A549 (cell line): ENCODE data around the gene GNG14. TPM values are rescaled to one million over a fixed set of nuclear protein-coding genes. Genes with fewer than 3 reads are reported as not detected.

Experiments
- ATAC-seq, 2 experiments: fragments of 200-7000 bp in 1 of 2; fragments of >200 bp in 1 of 2; cut with Nextera tagmentation in 1 of 2; cut with Tn5 transposase in 1 of 2; 3 replicates each; pipeline versions ENCODE4 v1.8.0 to v1.9.1; 2018 to 2020; ENCODE audit warnings: mild to moderate bottlenecking in 1 of 2, moderate library complexity in 1 of 2
- CTCF ChIA-PET: fragments of 300-600 bp; sonication (Branson Sonifier 250); formaldehyde crosslinking; extraction: SDS; loops from one replicate; lab custom pipeline; 2021; ENCODE audit warnings: antibody characterized with exemption, inconsistent platforms; lab: Yijun Ruan, JAX
- POLR2A ChIA-PET: fragments of 350-600 bp; formaldehyde crosslinking; extraction: SDS; loops from one replicate; lab custom pipeline; 2021; ENCODE audit warnings: antibody characterized with exemption, inconsistent platforms; lab: Yijun Ruan, JAX
- DNase-seq, 2 experiments: peaks; one replicate each; pipeline versions ENCODE4 v3.0.0 to v3.0.0-alpha.2; 2011 to 2016; ENCODE audit warnings: low read depth in 1 of 2, low spot score in 1 of 2
- FAIRE-seq: peaks from 2 replicates; lab custom pipeline; 2011; peaks lifted over from hg19 to GRCh38; lab: Jason Lieb, UNC
- H3K27ac ChIP-seq, 2 experiments: fragments of >200 bp; sonication (Bioruptor Twin); formaldehyde crosslinking; 3 replicates each; pipeline ENCODE4 v1.5.1; 2016 to 2017
- H3K4me1 ChIP-seq: fragments of >200 bp; sonication (Bioruptor Twin); formaldehyde crosslinking; 3 replicates; pipeline ENCODE4 v1.6.1; 2016
- H3K4me2 ChIP-seq: fragments of >200 bp; sonication (Bioruptor Twin); formaldehyde crosslinking; 3 replicates; pipeline ENCODE4 v1.6.1; 2016
- H3K4me3 ChIP-seq: fragments of >200 bp; sonication (Bioruptor Twin); formaldehyde crosslinking; 3 replicates; pipeline ENCODE4 v1.5.1; 2016
- H3K9me3 ChIP-seq: fragments of >200 bp; sonication (Bioruptor Twin); formaldehyde crosslinking; 3 replicates; pipeline ENCODE4 v1.6.1; 2016
- ATOH8 ChIP-seq: fragments of 250-450 bp; sonication (Bioruptor Pico); IDR thresholded peaks from 2 replicates; pipeline ENCODE4 v1.5.0; 2020; ENCODE audit warnings: low read depth, mild to moderate bottlenecking, moderate library complexity
- BHLHE40 ChIP-seq: IDR thresholded peaks from 2 replicates; pipeline ENCODE4 v1.6.1; 2012; ENCODE audit warnings: low read depth, low read length, inconsistent platforms
- CBX2 ChIP-seq: fragments of 200-600 bp; sonication (generic); IDR thresholded peaks from 2 replicates; pipeline ENCODE4 v1.6.1; 2016; ENCODE audit warnings: low read depth, mild to moderate bottlenecking, borderline replicate concordance
- CBX8 ChIP-seq: fragments of 200-600 bp; sonication (generic); IDR thresholded peaks from 2 replicates; pipeline ENCODE4 v1.6.1; 2016
- CTCF ChIP-seq: fragments of >200 bp; sonication (Bioruptor Twin); formaldehyde crosslinking; IDR thresholded peaks from 3 replicates; pipeline ENCODE4 v1.5.1; 2016
- EHMT2 ChIP-seq: fragments of 200-600 bp; sonication (generic); IDR thresholded peaks from 2 replicates; pipeline ENCODE4 v1.6.1; 2016; ENCODE audit warnings: antibody characterized with exemption, low read depth, mild to moderate bottlenecking, moderate library complexity
- FOSB ChIP-seq: fragments of 250-450 bp; sonication (Bioruptor Pico); IDR thresholded peaks from 2 replicates; pipeline ENCODE4 v1.5.0; 2020; ENCODE audit warnings: mild to moderate bottlenecking, moderate library complexity
- FOSL2 ChIP-seq, 2 experiments: fragments of 450-650 bp in 1 of 2; fragments of >200 bp in 1 of 2; sonication (Bioruptor Twin) in 1 of 2; formaldehyde crosslinking; IDR thresholded peaks; 2 replicates each; pipeline versions ENCODE4 v1.5.0 to v1.6.1; 2016 to 2020; ENCODE audit warnings: mild to moderate bottlenecking in 1 of 2, moderate library complexity in 1 of 2
- FOXS1 ChIP-seq: fragments of 250-450 bp; sonication (Bioruptor Pico); IDR thresholded peaks from 2 replicates; pipeline ENCODE4 v1.5.0; 2020; ENCODE audit warnings: mild to moderate bottlenecking, moderate library complexity
- HDAC2 ChIP-seq: fragments of 200-600 bp; sonication (generic); IDR thresholded peaks from 2 replicates; pipeline ENCODE4 v1.6.1; 2016
- HOXA7 ChIP-seq: fragments of 250-450 bp; sonication (Bioruptor Pico); IDR thresholded peaks from 2 replicates; pipeline ENCODE4 v1.5.0; 2020; ENCODE audit warnings: mild to moderate bottlenecking, moderate library complexity
- HOXB13 ChIP-seq: fragments of 250-450 bp; sonication (Bioruptor Pico); IDR thresholded peaks from 2 replicates; pipeline ENCODE4 v1.5.0; 2020; ENCODE audit warnings: low read depth, mild to moderate bottlenecking, moderate library complexity
- JUN ChIP-seq, 2 experiments: fragments of >200 bp; sonication (Bioruptor Twin); formaldehyde crosslinking; IDR thresholded peaks; 2 replicates in 1 of 2; 3 replicates in 1 of 2; pipeline ENCODE4 v1.6.1; 2016 to 2017
- NFE2L2 ChIP-seq: fragments of 150-350 bp; conservative IDR thresholded peaks from 2 replicates; pipeline ENCODE4 v1.6.1; 2014; ENCODE audit warnings: low read length
- PHF8 ChIP-seq: fragments of 200-600 bp; sonication (generic); IDR thresholded peaks from 2 replicates; pipeline ENCODE4 v1.6.1; 2016; ENCODE audit warnings: low read depth, mild to moderate bottlenecking, antibody characterized with exemption, moderate library complexity, borderline replicate concordance
- POLR2A ChIP-seq: IDR thresholded peaks from 2 replicates; pipeline ENCODE4 v1.6.1; 2012; ENCODE audit warnings: mild to moderate bottlenecking, low read length
- POLR2AphosphoS2 ChIP-seq: conservative IDR thresholded peaks from 2 replicates; pipeline ENCODE4 v1.6.1; 2012; ENCODE audit warnings: low read length, improper control_type of control experiment, inconsistent platforms
- RAD21 ChIP-seq, 2 experiments: fragments of >200 bp in 1 of 2; sonication (Bioruptor Twin) in 1 of 2; formaldehyde crosslinking in 1 of 2; IDR thresholded peaks in 1 of 2; conservative IDR thresholded peaks in 1 of 2; 2 replicates in 1 of 2; 3 replicates in 1 of 2; pipeline ENCODE4 v1.6.1; 2012 to 2018; ENCODE audit warnings: inconsistent platforms in 1 of 2
- RARB ChIP-seq: fragments of 250-450 bp; sonication (Bioruptor Pico); IDR thresholded peaks from 2 replicates; pipeline ENCODE4 v1.8.0; 2021; ENCODE audit warnings: mild to moderate bottlenecking, moderate library complexity
- RFX5 ChIP-seq: fragments of 450-650 bp; IDR thresholded peaks from 2 replicates; pipeline ENCODE4 v1.7.1; 2014; ENCODE audit warnings: antibody characterized with exemption, mild to moderate bottlenecking, moderate library complexity
- RNF2 ChIP-seq: fragments of 200-600 bp; sonication (generic); IDR thresholded peaks from 2 replicates; pipeline ENCODE4 v1.6.1; 2016; ENCODE audit warnings: low read depth, mild to moderate bottlenecking, antibody characterized with exemption, moderate library complexity, borderline replicate concordance
- SMC3 ChIP-seq: fragments of >200 bp; sonication (Bioruptor Twin); formaldehyde crosslinking; IDR thresholded peaks from 3 replicates; pipeline ENCODE4 v1.6.1; 2018; ENCODE audit warnings: inconsistent platforms
- SREBF2 ChIP-seq: fragments of 450-650 bp; IDR thresholded peaks from 2 replicates; pipeline ENCODE4 v1.6.1; 2014; ENCODE audit warnings: mild to moderate bottlenecking, moderate library complexity
- TFCP2L1 ChIP-seq: fragments of 250-450 bp; sonication (Bioruptor Pico); IDR thresholded peaks from 2 replicates; pipeline ENCODE4 v1.5.0; 2021; ENCODE audit warnings: mild to moderate bottlenecking
- TP53 ChIP-seq: fragments of 250-450 bp; sonication (Bioruptor Pico); IDR thresholded peaks from 2 replicates; pipeline ENCODE4 v1.5.0; 2021; ENCODE audit warnings: mild to moderate bottlenecking, moderate library complexity
- ZNF302 ChIP-seq: fragments of 250-450 bp; sonication (Bioruptor Pico); IDR thresholded peaks from 2 replicates; pipeline ENCODE4 v1.9.0; 2021; ENCODE audit warnings: inconsistent platforms, mild to moderate bottlenecking, moderate library complexity
- WGBS: methylation state at CpG from one replicate; pipeline ENCODE4 v1.1.6; 2017; ENCODE audit errors: missing lambda C conversion rate; 5-methylcytosine and 5-hydroxymethylcytosine counted together
- polyA plus RNA-seq, 4 experiments: library from polyadenylated mRNA; depleted of rRNA in 3 of 4; stranded (reverse); fragments of >200 nt; fragmentation: RNase III in 1 of 4; extraction: RNeasy Plus Mini Kit Qiagen cat#74134 plus additional on column Dnase treatment in 1 of 4; gene quantifications; 2 replicates in 3 of 4; 3 replicates in 1 of 4; pipeline ENCODE4 v1.2.3, GENCODE V29; 2011 to 2017
- TF ChIP-seq, protein P1 (sequence below): fragments of >200 bp; sonication (Bioruptor Twin); formaldehyde crosslinking; IDR thresholded peaks from 2 replicates; pipeline ENCODE4 v1.6.1; 2016
- TF ChIP-seq, protein P2 (sequence below): fragments of 200-600 bp; sonication (generic); IDR thresholded peaks from 2 replicates; pipeline ENCODE4 v1.6.1; 2016; ENCODE audit warnings: antibody characterized with exemption, mild to moderate bottlenecking, moderate library complexity
- TF ChIP-seq, protein P3 (sequence below): IDR thresholded peaks from 2 replicates; pipeline ENCODE4 v1.6.1; 2012; ENCODE audit warnings: low read depth, borderline replicate concordance
- TF ChIP-seq, protein P4 (sequence below): fragments of 250-450 bp; sonication (Bioruptor Pico); IDR thresholded peaks from 2 replicates; pipeline ENCODE4 v1.5.0; 2021; ENCODE audit warnings: mild to moderate bottlenecking, moderate library complexity, borderline replicate concordance

The GNG14 gene
- polyA plus RNA-seq, 2 of the 4 experiments (the other 2 are of a cell fraction), result not detected

- FAIRE-seq (no peak), DNase-seq (peak; percentile 86 to 98), ATAC-seq (peak; percentile 83 to 85)
- Histone ChIP-seq H3K9me3 (no peaks in the 10 kb centered on the region), H3K4me3 (peak within 1 kb of the TSS; percentile 98), H3K4me2 (peak within 1 kb of the TSS; percentile 59), H3K4me1 (no peaks in the 10 kb centered on the region), H3K27ac (peak within 1 kb of the TSS; percentile 97 to 100)
- ChIA-PET CTCF (interaction anchor here (0.7 to 1.9 kb wide), 3 partner anchors 9 to 56 kb away, joined by 3 to 6 read pairs (median 3); partner anchors contain the start of gene GET3), POLR2A (interaction anchor here (0.7 to 1.5 kb wide), 4 partner anchors 15 to 156 kb away, joined by 3 to 13 read pairs (median 6); partner anchors contain the start of genes MAN2B1, TRIR and WDR83)
- under 1% methylated on average over 42 of the region's 68 CpGs for WGBS
- no peak for TF ChIP-seq TP53
- TF ChIP-seq CTCF, result no peak
- TF ChIP-seq RNF2, result no peak
- TF ChIP-seq, protein P1, sequence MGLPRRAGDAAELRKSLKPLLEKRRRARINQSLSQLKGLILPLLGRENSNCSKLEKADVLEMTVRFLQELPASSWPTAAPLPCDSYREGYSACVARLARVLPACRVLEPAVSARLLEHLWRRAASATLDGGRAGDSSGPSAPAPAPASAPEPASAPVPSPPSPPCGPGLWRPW, result no peak
- TF ChIP-seq EHMT2, result no peak
- TF ChIP-seq HDAC2, result no peak
- no peak for TF ChIP-seq RFX5
- no peak for TF ChIP-seq FOXS1 (CRISPR knock-in tag)
- TF ChIP-seq SMC3, result no peak
- TF ChIP-seq, protein P2, sequence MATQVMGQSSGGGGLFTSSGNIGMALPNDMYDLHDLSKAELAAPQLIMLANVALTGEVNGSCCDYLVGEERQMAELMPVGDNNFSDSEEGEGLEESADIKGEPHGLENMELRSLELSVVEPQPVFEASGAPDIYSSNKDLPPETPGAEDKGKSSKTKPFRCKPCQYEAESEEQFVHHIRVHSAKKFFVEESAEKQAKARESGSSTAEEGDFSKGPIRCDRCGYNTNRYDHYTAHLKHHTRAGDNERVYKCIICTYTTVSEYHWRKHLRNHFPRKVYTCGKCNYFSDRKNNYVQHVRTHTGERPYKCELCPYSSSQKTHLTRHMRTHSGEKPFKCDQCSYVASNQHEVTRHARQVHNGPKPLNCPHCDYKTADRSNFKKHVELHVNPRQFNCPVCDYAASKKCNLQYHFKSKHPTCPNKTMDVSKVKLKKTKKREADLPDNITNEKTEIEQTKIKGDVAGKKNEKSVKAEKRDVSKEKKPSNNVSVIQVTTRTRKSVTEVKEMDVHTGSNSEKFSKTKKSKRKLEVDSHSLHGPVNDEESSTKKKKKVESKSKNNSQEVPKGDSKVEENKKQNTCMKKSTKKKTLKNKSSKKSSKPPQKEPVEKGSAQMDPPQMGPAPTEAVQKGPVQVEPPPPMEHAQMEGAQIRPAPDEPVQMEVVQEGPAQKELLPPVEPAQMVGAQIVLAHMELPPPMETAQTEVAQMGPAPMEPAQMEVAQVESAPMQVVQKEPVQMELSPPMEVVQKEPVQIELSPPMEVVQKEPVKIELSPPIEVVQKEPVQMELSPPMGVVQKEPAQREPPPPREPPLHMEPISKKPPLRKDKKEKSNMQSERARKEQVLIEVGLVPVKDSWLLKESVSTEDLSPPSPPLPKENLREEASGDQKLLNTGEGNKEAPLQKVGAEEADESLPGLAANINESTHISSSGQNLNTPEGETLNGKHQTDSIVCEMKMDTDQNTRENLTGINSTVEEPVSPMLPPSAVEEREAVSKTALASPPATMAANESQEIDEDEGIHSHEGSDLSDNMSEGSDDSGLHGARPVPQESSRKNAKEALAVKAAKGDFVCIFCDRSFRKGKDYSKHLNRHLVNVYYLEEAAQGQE, result no peak
- TF ChIP-seq FOSL2 (IDR thresholded peaks at IDR 0.05), result no peak
- no peak for TF ChIP-seq FOSL2 (CRISPR knock-in tag; IDR thresholded peaks at IDR 0.05)
- TF ChIP-seq HOXA7 (CRISPR knock-in tag), result peak; percentile 69
- no peak for TF ChIP-seq SREBF2
- TF ChIP-seq CBX8, result no peak
- TF ChIP-seq CBX2, result no peak
- TF ChIP-seq RAD21 (conservative IDR thresholded peaks at IDR 0.05 in 1 of 2, IDR thresholded peaks at IDR 0.05 in 1 of 2), result no peak
- 0 out of 2 replicates have a peak, but pooled peaks have one; percentile 45 for TF ChIP-seq TFCP2L1 (CRISPR knock-in tag)
- peak; percentile 16 to 74; a peak in 4 of 5 replicates for TF ChIP-seq JUN (IDR thresholded peaks at IDR 0.05)
- TF ChIP-seq ZNF302, result no peak
- peak; percentile 41 for TF ChIP-seq POLR2A
- TF ChIP-seq HOXB13, result no peak
- TF ChIP-seq BHLHE40, result no peak; the same call in 1 of the 2 replicates
- TF ChIP-seq, protein P3, sequence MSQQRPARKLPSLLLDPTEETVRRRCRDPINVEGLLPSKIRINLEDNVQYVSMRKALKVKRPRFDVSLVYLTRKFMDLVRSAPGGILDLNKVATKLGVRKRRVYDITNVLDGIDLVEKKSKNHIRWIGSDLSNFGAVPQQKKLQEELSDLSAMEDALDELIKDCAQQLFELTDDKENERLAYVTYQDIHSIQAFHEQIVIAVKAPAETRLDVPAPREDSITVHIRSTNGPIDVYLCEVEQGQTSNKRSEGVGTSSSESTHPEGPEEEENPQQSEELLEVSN, result no peak
- TF ChIP-seq, protein P4, sequence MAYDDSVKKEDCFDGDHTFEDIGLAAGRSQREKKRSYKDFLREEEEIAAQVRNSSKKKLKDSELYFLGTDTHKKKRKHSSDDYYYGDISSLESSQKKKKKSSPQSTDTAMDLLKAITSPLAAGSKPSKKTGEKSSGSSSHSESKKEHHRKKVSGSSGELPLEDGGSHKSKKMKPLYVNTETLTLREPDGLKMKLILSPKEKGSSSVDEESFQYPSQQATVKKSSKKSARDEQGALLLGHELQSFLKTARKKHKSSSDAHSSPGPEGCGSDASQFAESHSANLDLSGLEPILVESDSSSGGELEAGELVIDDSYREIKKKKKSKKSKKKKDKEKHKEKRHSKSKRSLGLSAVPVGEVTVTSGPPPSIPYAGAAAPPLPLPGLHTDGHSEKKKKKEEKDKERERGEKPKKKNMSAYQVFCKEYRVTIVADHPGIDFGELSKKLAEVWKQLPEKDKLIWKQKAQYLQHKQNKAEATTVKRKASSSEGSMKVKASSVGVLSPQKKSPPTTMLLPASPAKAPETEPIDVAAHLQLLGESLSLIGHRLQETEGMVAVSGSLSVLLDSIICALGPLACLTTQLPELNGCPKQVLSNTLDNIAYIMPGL (CRISPR knock-in tag), result no peak
- no peak for TF ChIP-seq POLR2AphosphoS2
- no peak for TF ChIP-seq RARB (CRISPR knock-in tag)
- TF ChIP-seq ATOH8, result no peak
- TF ChIP-seq PHF8, result peak; percentile 81
- no peak for TF ChIP-seq NFE2L2
- peak; percentile 42; the same call in 1 of the 2 replicates for TF ChIP-seq FOSB (CRISPR knock-in tag)
Observed at GRCh38 chr19:12681074-12681987, 6.5 kb upstream of the GNG14 start, which contains the start of gene DHPS. TSS of gene DHPS (minus strand) at chr19:12681880. CDS start at chr19:12681766, 114 bp downstream.
